NT2/D1 (cell line): ENCODE data around the gene CIB4.
"Not testable (repeated sequence)": the region's sequence is repeated elsewhere in the genome, so short reads cannot be mapped to it uniquely, and the experiment has no call there.

Source experiments
- DNase-seq: peaks from one replicate; pipeline ENCODE4 v3.0.0-alpha.2; 2011; ENCODE audit warnings: low read depth, low spot score
- H3K27me3 ChIP-seq: 2 replicates; pipeline ENCODE4 v1.6.0; 2011; ENCODE audit warnings: mild to moderate bottlenecking; ENCODE audit not compliant: insufficient read length, insufficient read depth
- H3K36me3 ChIP-seq: 2 replicates; pipeline ENCODE4 v1.6.1; 2011; ENCODE audit warnings: mild to moderate bottlenecking, low read length, mixed read lengths; ENCODE audit not compliant: insufficient read depth, insufficient read length
- H3K4me1 ChIP-seq: 2 replicates; pipeline ENCODE4 v1.5.1; 2011; ENCODE audit not compliant: insufficient read depth, insufficient read length
- H3K4me3 ChIP-seq: 2 replicates; pipeline ENCODE4 v1.5.1; 2011; ENCODE audit warnings: low read depth; ENCODE audit not compliant: insufficient read length
- H3K9ac ChIP-seq: 2 replicates; pipeline ENCODE4 v1.6.0; 2011; ENCODE audit warnings: low read depth; ENCODE audit not compliant: insufficient read length
- H3K9me3 ChIP-seq: 2 replicates; pipeline ENCODE4 v1.5.1; 2011; ENCODE audit warnings: mild to moderate bottlenecking, low read length; ENCODE audit not compliant: insufficient read depth
- SUZ12 ChIP-seq: IDR thresholded peaks from 2 replicates; pipeline ENCODE4 v1.6.1; 2011; ENCODE audit not compliant: insufficient read length, insufficient read depth; ENCODE audit errors: extremely low read depth
- YY1 ChIP-seq: IDR thresholded peaks from 2 replicates; pipeline ENCODE4 v1.6.1; 2011; ENCODE audit not compliant: insufficient read length, insufficient read depth
- ZNF274 ChIP-seq: IDR thresholded peaks from 2 replicates; pipeline ENCODE4 v1.6.1; 2011; ENCODE audit warnings: mild to moderate bottlenecking, low read depth, low read length

CIB4 gene

GRCh38 chr2:26660363-26660962 is 19.3 kb upstream of the CIB4 start:
- DNase-seq: no peak
- Histone ChIP-seq H3K4me3 (no peak overlapping the region), H3K9ac (no peak overlapping the region), H3K36me3 (no peaks in the 10 kb centered on the region), H3K27me3 (no peaks in the 10 kb centered on the region), H3K9me3 (peaks cover 26% of the 10 kb centered on the region), H3K4me1 (peaks cover 4% of the 10 kb centered on the region)
- TF ChIP-seq SUZ12 (no peak), YY1 (no peak), ZNF274 (no peak)

GRCh38 chr2:26658691-26659346 is 17.7 kb upstream of the CIB4 start:
- no peak overlapping the region for H3K9ac ChIP-seq
- no peaks in the 10 kb centered on the region for H3K27me3 ChIP-seq
- no peak for TF ChIP-seq YY1
- TF ChIP-seq ZNF274: no peak
- no peak for TF ChIP-seq SUZ12
- H3K36me3 ChIP-seq: no peaks in the 10 kb centered on the region
- H3K4me3 ChIP-seq: no peak overlapping the region
- DNase-seq: no peak
- H3K4me1 ChIP-seq: peaks cover 11% of the 10 kb centered on the region
- H3K9me3 ChIP-seq: peaks cover 26% of the 10 kb centered on the region

GRCh38 chr2:26657265-26657664 is 16.1 kb upstream of the CIB4 start:
- Histone ChIP-seq H3K9me3 (peaks cover 26% of the 10 kb centered on the region), H3K9ac (no peak overlapping the region), H3K4me1 (peaks cover 16% of the 10 kb centered on the region), H3K4me3 (no peak overlapping the region), H3K27me3 (no peaks in the 10 kb centered on the region), H3K36me3 (no peaks in the 10 kb centered on the region)
- TF ChIP-seq ZNF274: no peak
- no peak for TF ChIP-seq YY1
- no peak for TF ChIP-seq SUZ12
- no peak for DNase-seq

- H3K9ac ChIP-seq: no peak overlapping the region
- TF ChIP-seq YY1 (no peak), ZNF274 (no peak), SUZ12 (no peak)
- DNase-seq: peak; percentile 85
Measured at GRCh38 chr2:26655611-26656195, 14.5 kb upstream of the CIB4 start.

GRCh38 chr2:26655120-26655519 is 14.0 kb upstream of the CIB4 start:
- not testable (repeated sequence) for H3K4me3 ChIP-seq, H3K36me3 ChIP-seq, H3K27me3 ChIP-seq, DNase-seq, H3K9ac ChIP-seq
- Histone ChIP-seq H3K9me3 (peaks cover 22% of the 10 kb centered on the region), H3K4me1 (peaks cover 16% of the 10 kb centered on the region)

More at GRCh38 chr2:26655611-26656195, 14.5 kb upstream of the CIB4 start:
- Histone ChIP-seq H3K9me3 (peaks cover 22% of the 10 kb centered on the region), H3K4me1 (peaks cover 16% of the 10 kb centered on the region), H3K36me3 (no peaks in the 10 kb centered on the region), H3K4me3 (no peak overlapping the region), H3K27me3 (no peaks in the 10 kb centered on the region)

GRCh38 chr2:26654061-26654340 is 12.8 kb upstream of the CIB4 start:
- peaks cover 14% of the 10 kb centered on the region for H3K9me3 ChIP-seq
- H3K4me3 ChIP-seq: no peak overlapping the region
- no peaks in the 10 kb centered on the region for H3K36me3 ChIP-seq
- DNase-seq: no peak
- TF ChIP-seq SUZ12: no peak
- no peak for TF ChIP-seq ZNF274
- no peak for TF ChIP-seq YY1
- H3K4me1 ChIP-seq: peaks cover 16% of the 10 kb centered on the region
- no peaks in the 10 kb centered on the region for H3K27me3 ChIP-seq
- peak overlapping the region; percentile 24 for H3K9ac ChIP-seq

GRCh38 chr2:26653207-26654060 is 12.3 kb upstream of the CIB4 start:
- H3K4me3 ChIP-seq: no peak overlapping the region
- H3K36me3 ChIP-seq: no peaks in the 10 kb centered on the region
- no peak for TF ChIP-seq SUZ12
- no peak for TF ChIP-seq YY1
- TF ChIP-seq ZNF274: no peak
- H3K9me3 ChIP-seq: peaks cover 12% of the 10 kb centered on the region
- no peak for DNase-seq
- peaks cover 18% of the 10 kb centered on the region for H3K4me1 ChIP-seq
- H3K27me3 ChIP-seq: no peaks in the 10 kb centered on the region
- H3K9ac ChIP-seq: peak overlapping the region; percentile 24
